Neural cell (in vitro differentiated cells): ENCODE results near the gene STK32A. TPM values are rescaled to one million over a fixed set of nuclear protein-coding genes. Genes with fewer than 3 reads are reported as not detected.

Experiments used
- H2AFZ ChIP-seq: fragments of 200-600, 300-800 bp; sonication (generic), shearing (Covaris generic); 2 replicates; pipeline ENCODE4 v1.6.0; 2014; ENCODE audit warnings: low read depth, mild to moderate bottlenecking, antibody characterized with exemption, low read length, moderate library complexity
- H3F3A ChIP-seq: fragments of 200-600 bp; shearing (Covaris generic); 2 replicates; pipeline ENCODE4 v1.6.1; 2016; ENCODE audit warnings: mild to moderate bottlenecking, moderate library complexity, mixed read lengths, antibody characterized with exemption, low read length; ENCODE audit not compliant: insufficient read depth, poor library complexity, severe bottlenecking
- H3K27ac ChIP-seq: fragments of 200-600, 300-800 bp; sonication (generic), shearing (Covaris generic); 2 replicates; pipeline ENCODE4 v1.5.1; 2014; ENCODE audit warnings: mild to moderate bottlenecking, low read length, moderate library complexity
- H3K27me3 ChIP-seq: fragments of 300-800, 200-600 bp; sonication (generic), shearing (Covaris generic); 2 replicates; pipeline ENCODE4 v1.6.0; 2014; ENCODE audit warnings: mild to moderate bottlenecking, low read depth, low read length, moderate library complexity; ENCODE audit not compliant: insufficient read depth
- H3K36me3 ChIP-seq: fragments of 300-800, 200-600 bp; sonication (generic), shearing (Covaris generic); 2 replicates; pipeline ENCODE4 v1.5.1; 2014; ENCODE audit warnings: mild to moderate bottlenecking, antibody characterized with exemption, low read length, moderate library complexity; ENCODE audit not compliant: insufficient read depth
- H3K4me2 ChIP-seq: fragments of 300-800, 200-600 bp; sonication (generic), shearing (Covaris generic); 2 replicates; pipeline ENCODE4 v1.6.0; 2014; ENCODE audit warnings: mild to moderate bottlenecking, low read length
- H3K4me3 ChIP-seq: fragments of 300-800, 200-600 bp; sonication (generic), shearing (Covaris generic); 2 replicates; pipeline ENCODE4 v1.5.1; 2014; ENCODE audit warnings: mild to moderate bottlenecking, low read length, moderate library complexity
- H3K79me2 ChIP-seq: fragments of 200-600 bp; shearing (Covaris generic); replicated peaks from 2 replicates; pipeline ENCODE4 v1.6.0; 2014; ENCODE audit warnings: mild to moderate bottlenecking, low read length, moderate library complexity; ENCODE audit not compliant: insufficient read depth
- H3K9ac ChIP-seq: fragments of 300-800, 200-600 bp; sonication (generic), shearing (Covaris generic); 2 replicates; pipeline ENCODE4 v1.6.1; 2016; ENCODE audit warnings: mild to moderate bottlenecking, low read length, mixed read lengths
- H3K9me2 ChIP-seq: fragments of 200-600 bp; shearing (Covaris generic); 2 replicates; pipeline ENCODE4 v1.6.1; 2016; ENCODE audit warnings: mild to moderate bottlenecking, low read length, mixed read lengths; ENCODE audit not compliant: insufficient read depth
- H3K9me3 ChIP-seq: fragments of 200-600, 300-800 bp; sonication (generic), shearing (Covaris generic); 2 replicates; pipeline ENCODE4 v1.6.1; 2016; ENCODE audit warnings: mild to moderate bottlenecking, mixed run types, low read length, moderate library complexity, mixed read lengths
- H4K20me1 ChIP-seq: fragments of 200-600 bp; shearing (Covaris generic); 2 replicates; pipeline ENCODE4 v1.6.1; 2016; ENCODE audit warnings: mild to moderate bottlenecking, mixed run types; ENCODE audit not compliant: insufficient read depth
- CTCF ChIP-seq: fragments of 450-650 bp; IDR thresholded peaks from 2 replicates; pipeline ENCODE4 v1.5.1; 2014; ENCODE audit warnings: antibody characterized with exemption, mild to moderate bottlenecking, moderate library complexity; ENCODE audit not compliant: poor library complexity, severe bottlenecking
- EP300 ChIP-seq: fragments of 450-650 bp; conservative IDR thresholded peaks from 2 replicates; pipeline ENCODE4 v1.6.1; 2014; ENCODE audit warnings: antibody characterized with exemption, mild to moderate bottlenecking, moderate library complexity; ENCODE audit not compliant: poor library complexity, severe bottlenecking
- EZH2 ChIP-seq: fragments of 200-600, 300-800 bp; shearing (Covaris generic), sonication (generic); IDR thresholded peaks from 2 replicates; pipeline ENCODE4 v1.6.1; 2014; ENCODE audit warnings: antibody characterized with exemption, low read length, borderline replicate concordance, mild to moderate bottlenecking; ENCODE audit not compliant: insufficient read depth, poor library complexity, severe bottlenecking
- MXI1 ChIP-seq: fragments of 450-650 bp; conservative IDR thresholded peaks from 2 replicates; pipeline ENCODE4 v1.6.1; 2014; ENCODE audit warnings: antibody characterized with exemption, mild to moderate bottlenecking; ENCODE audit not compliant: poor library complexity, severe bottlenecking
- POLR2AphosphoS5 ChIP-seq: IDR thresholded peaks from 2 replicates; pipeline ENCODE4 v1.6.1; 2012
- RAD21 ChIP-seq: fragments of 450-650 bp; conservative IDR thresholded peaks from 2 replicates; pipeline ENCODE4 v1.6.1; 2014; ENCODE audit warnings: antibody characterized with exemption, mild to moderate bottlenecking, moderate library complexity
- SMC3 ChIP-seq: fragments of 450-650 bp; conservative IDR thresholded peaks from 2 replicates; pipeline ENCODE4 v1.6.1; 2014; ENCODE audit warnings: antibody characterized with exemption, mild to moderate bottlenecking, moderate library complexity; ENCODE audit not compliant: poor library complexity
- TAF1 ChIP-seq: IDR thresholded peaks from 2 replicates; pipeline ENCODE4 v1.6.1; 2012; ENCODE audit warnings: low read depth
- polyA plus RNA-seq: library from polyadenylated mRNA; depleted of rRNA; stranded (reverse); fragments of >200 nt; gene quantifications from 2 replicates; pipeline ENCODE4 v1.2.3, GENCODE V29; 2014
- TF ChIP-seq, protein P1 (sequence below): IDR thresholded peaks from 2 replicates; pipeline ENCODE4 v1.6.1; 2012; ENCODE audit warnings: borderline replicate concordance

Gene STK32A
- polyA plus RNA-seq, 1 donor from 2014 or later, result 23.1 TPM

GRCh38 chr5:147245381-147246165, 10.7 kb downstream of the STK32A start:
- TF ChIP-seq EZH2 (no peak), RAD21 (no peak), TAF1 (no peak), CTCF (no peak), POLR2AphosphoS5 (no peak), MXI1 (no peak), SMC3 (no peak), EP300 (no peak)
- TF ChIP-seq, protein P1, sequence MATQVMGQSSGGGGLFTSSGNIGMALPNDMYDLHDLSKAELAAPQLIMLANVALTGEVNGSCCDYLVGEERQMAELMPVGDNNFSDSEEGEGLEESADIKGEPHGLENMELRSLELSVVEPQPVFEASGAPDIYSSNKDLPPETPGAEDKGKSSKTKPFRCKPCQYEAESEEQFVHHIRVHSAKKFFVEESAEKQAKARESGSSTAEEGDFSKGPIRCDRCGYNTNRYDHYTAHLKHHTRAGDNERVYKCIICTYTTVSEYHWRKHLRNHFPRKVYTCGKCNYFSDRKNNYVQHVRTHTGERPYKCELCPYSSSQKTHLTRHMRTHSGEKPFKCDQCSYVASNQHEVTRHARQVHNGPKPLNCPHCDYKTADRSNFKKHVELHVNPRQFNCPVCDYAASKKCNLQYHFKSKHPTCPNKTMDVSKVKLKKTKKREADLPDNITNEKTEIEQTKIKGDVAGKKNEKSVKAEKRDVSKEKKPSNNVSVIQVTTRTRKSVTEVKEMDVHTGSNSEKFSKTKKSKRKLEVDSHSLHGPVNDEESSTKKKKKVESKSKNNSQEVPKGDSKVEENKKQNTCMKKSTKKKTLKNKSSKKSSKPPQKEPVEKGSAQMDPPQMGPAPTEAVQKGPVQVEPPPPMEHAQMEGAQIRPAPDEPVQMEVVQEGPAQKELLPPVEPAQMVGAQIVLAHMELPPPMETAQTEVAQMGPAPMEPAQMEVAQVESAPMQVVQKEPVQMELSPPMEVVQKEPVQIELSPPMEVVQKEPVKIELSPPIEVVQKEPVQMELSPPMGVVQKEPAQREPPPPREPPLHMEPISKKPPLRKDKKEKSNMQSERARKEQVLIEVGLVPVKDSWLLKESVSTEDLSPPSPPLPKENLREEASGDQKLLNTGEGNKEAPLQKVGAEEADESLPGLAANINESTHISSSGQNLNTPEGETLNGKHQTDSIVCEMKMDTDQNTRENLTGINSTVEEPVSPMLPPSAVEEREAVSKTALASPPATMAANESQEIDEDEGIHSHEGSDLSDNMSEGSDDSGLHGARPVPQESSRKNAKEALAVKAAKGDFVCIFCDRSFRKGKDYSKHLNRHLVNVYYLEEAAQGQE, result no peak
- H2AFZ ChIP-seq, result no peak overlapping the region
- no peaks in the 10 kb centered on the region for H3K9me2 ChIP-seq
- no peaks in the 10 kb centered on the region for H3K36me3 ChIP-seq
- H3K4me2 ChIP-seq, result no peak overlapping the region
- no peaks in the 10 kb centered on the region for H3K27me3 ChIP-seq
- H3F3A ChIP-seq, result no peaks in the 10 kb centered on the region
- H4K20me1 ChIP-seq, result no peaks in the 10 kb centered on the region
- H3K79me2 ChIP-seq, result no peaks in the 10 kb centered on the region
- H3K27ac ChIP-seq, result no peak overlapping the region
- H3K9me3 ChIP-seq, result no peaks in the 10 kb centered on the region
- no peak overlapping the region for H3K9ac ChIP-seq
- H3K4me3 ChIP-seq, result no peak overlapping the region

GRCh38 chr5:147248561-147248960, 13.7 kb downstream of the STK32A start:
- H3K4me3 ChIP-seq, result no peak overlapping the region
- H4K20me1 ChIP-seq, result no peaks in the 10 kb centered on the region
- no peak overlapping the region for H2AFZ ChIP-seq
- no peaks in the 10 kb centered on the region for H3K9me2 ChIP-seq
- H3K36me3 ChIP-seq, result no peaks in the 10 kb centered on the region
- H3K79me2 ChIP-seq, result no peaks in the 10 kb centered on the region
- TF ChIP-seq, protein P1, result no peak
- TF ChIP-seq EZH2 (no peak), SMC3 (no peak), TAF1 (no peak), RAD21 (no peak), EP300 (no peak), MXI1 (no peak), CTCF (no peak), POLR2AphosphoS5 (no peak)
- no peaks in the 10 kb centered on the region for H3K9me3 ChIP-seq
- H3K27me3 ChIP-seq, result no peaks in the 10 kb centered on the region
- H3K9ac ChIP-seq, result no peak overlapping the region
- no peak overlapping the region for H3K4me2 ChIP-seq
- H3K27ac ChIP-seq, result no peak overlapping the region
- no peaks in the 10 kb centered on the region for H3F3A ChIP-seq
